Right lung (tissue), 5 donors: Measurements from ENCODE around the gene SGMS2. TPM values are rescaled to one million over a fixed set of nuclear protein-coding genes. Genes with fewer than 3 reads are reported as not detected.

Experiments used
- DNase-seq, 2 donors: peaks; one replicate each; pipeline ENCODE4 v3.0.0-alpha.2; 2013
- polyA plus RNA-seq, 5 donors: library from polyadenylated mRNA; unstranded; fragments of 120-200 nt; gene quantifications; one replicate each; pipeline versions ENCODE4 v1.2.1 to v1.2.3, GENCODE V29; 2013; ENCODE audit warnings: inconsistent platforms in 1 of 5, low replicate concordance in 1 of 5; ENCODE audit not compliant: insufficient read length in 5 of 5, insufficient read depth in 1 of 5

Gene SGMS2
- polyA plus RNA-seq, 5 donors = 10.3 to 19.0 (median 15.5) TPM

- peak in 1 of 2 donors; percentile 35 for DNase-seq
Observed at GRCh38 chr4:107826421-107826980, 1.8 kb downstream of the SGMS2 start.

DNA sequence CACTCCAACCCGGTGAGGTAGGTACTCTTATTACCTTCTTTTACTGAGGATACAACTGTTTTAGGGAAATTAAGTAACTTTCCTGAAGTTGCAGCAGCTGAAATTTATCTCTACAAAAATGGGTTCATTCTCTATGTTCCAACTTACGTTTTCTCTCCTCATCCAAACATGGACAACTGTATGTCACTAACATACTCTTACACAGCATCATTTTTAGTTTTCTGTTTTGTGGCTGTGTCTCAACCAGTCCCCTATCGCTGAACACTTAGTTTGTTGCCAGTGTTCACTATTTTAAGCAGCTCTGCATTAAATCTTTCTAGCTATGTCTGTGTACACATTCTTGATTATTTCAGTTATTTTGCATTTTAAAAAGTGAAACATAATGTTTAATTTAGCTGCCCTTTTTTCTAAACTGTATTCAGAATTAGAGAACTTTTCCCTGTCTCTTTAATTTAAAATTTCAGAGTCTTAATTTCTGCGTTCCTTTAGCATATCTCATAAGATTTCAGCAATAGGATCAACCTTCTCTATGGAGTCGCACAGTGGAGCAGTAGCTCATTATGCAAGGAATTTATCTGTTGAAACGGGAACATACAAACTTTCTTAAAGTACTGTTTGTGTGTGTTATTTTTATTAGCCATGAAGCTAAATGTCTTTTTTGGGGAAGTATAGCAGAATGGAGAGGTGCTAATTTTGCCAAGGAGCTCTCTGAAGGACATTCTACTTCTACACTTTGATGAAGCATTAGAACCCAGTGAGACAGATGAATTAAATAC, 3.8 kb downstream of the SGMS2 start:
- DNase-seq = no peak

- DNase-seq = no peak
Observed at GRCh38 chr4:107831140-107831539, 6.4 kb downstream of the SGMS2 start.

DNA sequence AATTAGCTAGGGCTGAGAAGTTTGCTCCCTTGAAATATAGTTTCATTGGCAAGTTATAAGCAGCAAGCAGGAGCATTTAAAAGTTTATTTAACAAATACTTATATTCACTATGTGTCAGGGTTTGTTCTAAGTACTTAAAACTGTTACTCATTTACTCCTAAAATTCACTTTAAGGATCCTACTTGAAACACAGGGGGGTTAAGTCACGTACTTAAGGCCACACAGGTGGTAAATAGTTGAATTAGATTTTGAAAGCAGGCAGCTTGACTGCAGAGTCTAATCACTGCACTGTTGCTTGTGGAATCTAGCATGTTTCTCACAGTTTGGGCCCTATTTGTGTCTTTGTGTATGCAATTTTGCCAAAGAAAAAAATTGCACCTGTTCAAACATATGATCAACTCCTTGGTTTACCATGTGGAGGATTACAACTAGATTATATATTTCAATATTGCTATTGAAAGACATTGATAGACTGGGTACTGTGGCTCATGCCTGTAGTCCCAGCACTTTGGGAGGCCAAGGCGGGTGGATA, 7.6 kb downstream of the SGMS2 start:
- no peak for DNase-seq

- no peak for DNase-seq
Observed at GRCh38 chr4:107834241-107834794, 9.6 kb downstream of the SGMS2 start.

DNA sequence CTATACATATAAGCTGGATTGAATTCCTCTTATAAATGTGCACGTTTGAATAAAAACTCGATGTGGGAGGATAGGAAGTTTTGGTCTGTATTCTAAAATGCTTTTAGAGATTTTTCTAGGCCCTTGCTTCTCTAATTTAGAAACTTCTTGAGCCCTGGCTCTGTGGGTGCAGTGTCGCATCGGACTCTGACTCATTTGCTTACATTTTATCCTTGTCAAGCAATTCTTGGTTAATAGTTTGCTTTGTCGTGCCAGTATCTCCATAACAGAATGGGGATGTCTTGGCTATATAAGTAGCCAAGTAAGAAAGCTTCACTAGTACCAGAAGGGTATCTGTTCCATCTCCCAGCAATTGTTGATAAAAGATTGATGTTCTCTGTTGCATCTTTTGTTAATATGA, 10.7 kb downstream of the SGMS2 start:
- no peak for DNase-seq

GRCh38 chr4:107837317-107837716, 12.6 kb downstream of the SGMS2 start:
- DNase-seq = no peak

DNA sequence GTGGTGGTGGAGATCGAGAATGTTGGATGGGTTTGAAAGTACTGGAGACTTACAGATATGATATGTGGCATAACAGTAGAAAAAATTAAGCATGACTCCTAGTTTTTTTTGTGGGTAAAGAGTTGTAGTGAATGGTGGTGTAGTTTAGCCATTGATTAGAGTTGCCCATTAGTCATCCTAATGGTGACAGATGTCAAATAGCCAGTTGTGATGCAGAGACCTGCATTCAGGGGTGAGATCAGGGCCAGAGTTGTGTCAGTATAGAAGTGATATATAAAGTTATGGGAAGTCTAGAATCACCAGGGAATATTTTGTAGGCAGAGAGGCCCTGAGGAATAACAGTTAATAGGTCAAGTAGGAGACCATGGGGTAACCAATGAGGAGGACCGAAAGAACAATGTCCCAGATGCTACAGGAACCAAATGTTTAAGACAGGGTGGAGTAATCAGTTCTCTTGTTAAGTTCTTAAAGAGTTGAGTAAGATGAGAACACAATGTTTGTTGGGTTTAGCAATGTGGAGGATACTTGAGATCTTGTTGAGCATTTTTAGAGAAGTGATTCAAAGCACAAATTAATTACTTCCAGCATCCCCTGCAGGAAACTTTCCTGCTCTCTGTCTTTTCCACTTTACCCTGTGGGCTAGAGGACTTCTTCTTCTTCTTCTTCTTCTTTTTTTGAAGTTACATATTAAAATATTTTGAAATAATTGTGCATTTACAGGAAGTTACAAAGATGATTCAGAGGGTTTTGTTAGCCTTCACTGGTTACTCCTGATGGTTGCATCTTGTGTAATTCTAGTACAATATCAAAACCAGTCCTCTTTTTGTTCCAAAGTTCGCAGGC, 13.3 kb downstream of the SGMS2 start:
- no peak for DNase-seq

GRCh38 chr4:107838861-107839565, 14.3 kb downstream of the SGMS2 start:
- no peak for DNase-seq

DNA sequence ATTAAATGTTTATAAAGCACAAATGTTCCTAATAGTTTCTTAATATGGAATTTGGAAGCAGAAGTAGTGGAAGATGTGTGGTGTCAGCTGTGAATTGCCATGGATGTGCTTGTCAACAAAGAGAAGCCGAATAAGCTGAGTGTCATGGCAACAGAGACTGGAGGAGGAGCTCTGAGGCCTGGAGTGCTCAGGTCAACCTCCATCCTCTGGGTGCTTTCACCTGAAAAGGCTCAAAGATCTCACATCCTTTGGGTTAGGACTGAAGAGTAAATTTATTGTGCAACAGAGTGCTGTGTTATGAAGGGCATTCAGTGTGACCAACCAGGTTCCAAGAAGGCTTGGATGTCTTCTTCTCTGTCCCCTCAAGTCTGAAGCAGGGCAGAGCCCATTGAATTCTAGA, 18.7 kb downstream of the SGMS2 start:
- DNase-seq = no peak

- no peak for DNase-seq
Observed at GRCh38 chr4:107845681-107846080, 20.9 kb downstream of the SGMS2 start.

- no peak for DNase-seq
Observed at GRCh38 chr4:107850438-107850837, 25.7 kb downstream of the SGMS2 start.

DNA sequence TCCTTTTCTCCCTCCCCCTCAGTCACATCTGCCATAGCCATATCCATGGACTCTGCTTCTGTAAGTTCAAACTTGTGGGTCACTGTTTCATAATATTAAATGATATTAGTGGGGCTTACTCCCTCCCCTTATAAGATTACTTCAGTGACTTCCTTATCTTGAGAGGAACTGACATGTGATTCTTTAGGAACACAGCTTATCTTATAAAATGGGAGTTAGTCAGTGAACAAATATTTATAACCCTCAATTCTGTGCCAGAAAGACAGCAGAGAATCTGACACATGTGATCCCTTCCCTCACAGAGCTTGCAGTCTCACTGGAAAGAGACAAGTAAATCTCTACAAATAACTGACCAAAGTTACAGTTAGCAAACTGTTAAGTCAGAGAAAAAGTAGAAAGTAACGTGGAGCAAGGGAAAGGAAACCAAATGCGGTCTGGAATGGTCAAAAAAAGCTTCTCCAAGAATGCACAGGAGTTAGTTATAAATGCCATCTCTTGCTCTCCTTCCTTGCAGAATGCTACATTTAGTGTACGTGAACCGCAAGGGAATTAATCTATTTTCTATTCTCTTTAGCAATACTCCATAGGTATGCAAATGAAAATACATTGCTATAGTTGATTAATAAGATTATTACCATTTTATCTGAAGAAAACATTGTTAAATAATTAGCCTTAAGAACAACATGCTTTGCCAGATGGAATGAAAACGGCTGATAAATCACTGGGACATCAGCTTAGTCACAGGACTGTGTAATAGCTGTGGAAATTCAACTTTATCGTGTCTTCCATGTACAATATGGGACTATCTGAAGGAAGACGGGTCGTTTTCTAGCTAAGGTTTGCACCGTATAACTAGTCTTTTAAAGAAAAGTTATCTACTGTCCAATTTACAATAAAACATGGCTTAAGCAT, 29.0 kb downstream of the SGMS2 start:
- DNase-seq = no peak

GRCh38 chr4:107854356-107855022, 29.8 kb downstream of the SGMS2 start:
- no peak for DNase-seq

GRCh38 chr4:107855723-107856122, 31.0 kb downstream of the SGMS2 start:
- DNase-seq = no peak

DNA sequence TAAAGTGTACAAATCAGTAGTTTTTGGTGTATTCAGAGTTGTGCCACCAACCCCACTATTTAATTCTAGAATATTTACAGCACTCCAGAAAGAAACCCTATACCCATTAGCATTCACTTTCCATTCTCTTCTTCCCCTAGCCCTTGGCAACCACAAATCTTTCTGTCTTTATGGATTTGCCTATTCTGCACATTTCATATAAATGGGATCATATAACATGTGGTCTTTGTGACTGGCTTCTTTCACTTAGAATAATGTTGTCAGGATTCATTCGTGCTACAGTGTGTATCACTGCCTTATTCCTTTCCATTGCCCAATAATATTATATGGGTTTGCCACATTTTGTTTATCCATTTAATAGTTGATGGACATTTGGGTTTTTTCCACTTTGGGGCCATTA, 32.2 kb downstream of the SGMS2 start:
- no peak for DNase-seq

- DNase-seq = no peak
Observed at GRCh38 chr4:107857741-107858140, 33.0 kb downstream of the SGMS2 start.

- no peak for DNase-seq
Observed at GRCh38 chr4:107858158-107858742, 33.5 kb downstream of the SGMS2 start.

DNA sequence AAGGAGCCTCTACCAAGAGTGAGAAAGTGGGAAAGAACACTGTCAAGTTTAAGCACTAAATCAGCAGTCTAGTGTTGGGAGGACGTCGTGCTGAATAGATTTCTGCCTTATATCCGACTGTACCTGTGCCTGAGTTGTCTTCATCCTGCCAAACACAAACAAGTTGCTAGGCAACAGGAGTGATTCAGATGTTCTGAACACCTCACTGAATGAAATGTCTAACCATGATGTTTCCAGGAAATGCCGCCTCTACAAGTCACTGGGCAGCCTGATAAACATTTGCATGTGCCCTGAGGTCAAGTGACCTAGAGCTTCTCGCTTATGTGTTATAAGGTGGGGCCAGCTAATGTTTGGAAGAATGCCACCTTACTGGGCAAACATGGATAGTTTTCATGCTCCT, 37.9 kb downstream of the SGMS2 start:
- DNase-seq = no peak
